Neural progenitor cell (in vitro differentiated cells): Measurements from ENCODE around the gene GBP6. TPM values are rescaled to one million over a fixed set of nuclear protein-coding genes. Genes with fewer than 3 reads are reported as not detected.

ENCODE experiments used
- DNase-seq: peaks from one replicate; pipeline ENCODE4 v3.0.0-alpha.2; 2016; ENCODE audit warnings: low spot score
- H2AFZ ChIP-seq: fragments of 200-600 bp; sonication (generic); replicated peaks from 2 replicates; pipeline ENCODE4 v1.6.1; 2016; ENCODE audit warnings: antibody characterized with exemption
- H3F3A ChIP-seq: fragments of 200-600 bp; sonication (generic); 2 replicates; pipeline ENCODE4 v1.6.1; 2016; ENCODE audit warnings: antibody characterized with exemption, low read depth
- H3K27ac ChIP-seq: fragments of 200-600 bp; sonication (generic); 2 replicates; pipeline ENCODE4 v1.5.1; 2016; ENCODE audit warnings: mild to moderate bottlenecking
- H3K27me3 ChIP-seq: fragments of 200-600 bp; sonication (generic); 2 replicates; pipeline ENCODE4 v1.6.1; 2016; ENCODE audit warnings: mild to moderate bottlenecking, moderate library complexity
- H3K36me3 ChIP-seq: fragments of 200-600 bp; sonication (generic); 2 replicates; pipeline ENCODE4 v1.5.1; 2016
- H3K4me1 ChIP-seq: fragments of 200-600 bp; sonication (generic); 2 replicates; pipeline ENCODE4 v1.6.1; 2016; ENCODE audit warnings: mixed run types
- H3K4me2 ChIP-seq: fragments of 200-600 bp; sonication (generic); 2 replicates; pipeline ENCODE4 v1.6.1; 2016
- H3K4me3 ChIP-seq: fragments of 200-600 bp; sonication (generic); 2 replicates; pipeline ENCODE4 v1.5.1; 2016
- H3K79me2 ChIP-seq: fragments of 200-600 bp; sonication (generic); 2 replicates; pipeline ENCODE4 v1.6.1; 2016; ENCODE audit warnings: low read depth
- H3K9ac ChIP-seq: fragments of 200-600 bp; sonication (generic); 2 replicates; pipeline ENCODE4 v1.6.1; 2016
- H3K9me3 ChIP-seq: fragments of 200-600 bp; sonication (generic); 2 replicates; pipeline ENCODE4 v1.5.1; 2016; ENCODE audit warnings: low read depth
- H4K20me1 ChIP-seq: fragments of 200-600 bp; sonication (generic); 2 replicates; pipeline ENCODE4 v1.6.1; 2016; ENCODE audit warnings: low read depth
- H3K27ac Mint-ChIP-seq: 3 replicates; pipeline ENCODE4 v1.8.0; 2021; ENCODE audit warnings: mixed read lengths
- H3K27me3 Mint-ChIP-seq: 2 replicates; pipeline ENCODE4 v1.8.0; 2022; ENCODE audit warnings: low read depth, mild to moderate bottlenecking, inconsistent platforms, moderate library complexity, mixed read lengths; ENCODE audit not compliant: insufficient read depth
- H3K36me3 Mint-ChIP-seq: 3 replicates; pipeline ENCODE4 v1.8.0; 2021; ENCODE audit warnings: mixed read lengths
- H3K4me1 Mint-ChIP-seq: 3 replicates; pipeline ENCODE4 v1.8.0; 2021; ENCODE audit warnings: mixed read lengths
- H3K4me3 Mint-ChIP-seq: 3 replicates; pipeline ENCODE4 v1.8.0; 2021; ENCODE audit warnings: mild to moderate bottlenecking, moderate library complexity, mixed read lengths
- H3K9me3 Mint-ChIP-seq: 3 replicates; pipeline ENCODE4 v1.8.0; 2020; ENCODE audit warnings: mixed read lengths
- EZH2 ChIP-seq: fragments of 200-600 bp; sonication (generic); IDR thresholded peaks from 2 replicates; pipeline ENCODE4 v1.6.1; 2017; ENCODE audit warnings: antibody characterized with exemption, mild to moderate bottlenecking, moderate library complexity
- EZH2phosphoT487 ChIP-seq: fragments of 200-600 bp; sonication (generic); IDR thresholded peaks from 2 replicates; pipeline ENCODE4 v1.6.1; 2017; ENCODE audit warnings: antibody characterized with exemption
- total RNA-seq: library from RNA; depleted of rRNA; stranded (reverse); fragments of >200 nt; gene quantifications from 2 replicates; pipeline ENCODE4 v1.2.3, GENCODE V29; 2015; ENCODE audit warnings: low replicate concordance
- TF ChIP-seq, protein P1 (sequence below): fragments of 200-600 bp; sonication (generic); IDR thresholded peaks from 2 replicates; pipeline ENCODE4 v1.5.1; 2017; ENCODE audit warnings: antibody characterized with exemption, mild to moderate bottlenecking

The GBP6 gene
- total RNA-seq, 1 donor from 2014 or later, result not detected

- no peaks in the 10 kb centered on the region for H3K9me3 Mint-ChIP-seq
- no peaks in the 10 kb centered on the region for H3K27me3 Mint-ChIP-seq
Measured at GRCh38 chr1:89352421-89352820, 11.4 kb upstream of the GBP6 start.

GRCh38 chr1:89354205-89354604 lies 9.7 kb upstream of the GBP6 start:
- Histone ChIP-seq H3K27ac (no peak overlapping the region), H4K20me1 (no peaks in the 10 kb centered on the region), H3K4me2 (no peak overlapping the region), H2AFZ (no peak overlapping the region), H3K9ac (no peak overlapping the region), H3K36me3 (no peaks in the 10 kb centered on the region), H3K27me3 (no peaks in the 10 kb centered on the region), H3K9me3 (no peaks in the 10 kb centered on the region), H3K79me2 (no peaks in the 10 kb centered on the region), H3K4me3 (no peak overlapping the region), H3K4me1 (peaks cover 9% of the 10 kb centered on the region), H3F3A (no peaks in the 10 kb centered on the region)
- Mint-ChIP-seq H3K36me3 (no peaks in the 10 kb centered on the region), H3K27ac (no peak overlapping the region), H3K4me3 (no peak overlapping the region), H3K9me3 (no peaks in the 10 kb centered on the region), H3K4me1 (no peaks in the 10 kb centered on the region), H3K27me3 (peaks cover 2% of the 10 kb centered on the region)
- TF ChIP-seq EZH2phosphoT487, result no peak
- TF ChIP-seq, protein P1, sequence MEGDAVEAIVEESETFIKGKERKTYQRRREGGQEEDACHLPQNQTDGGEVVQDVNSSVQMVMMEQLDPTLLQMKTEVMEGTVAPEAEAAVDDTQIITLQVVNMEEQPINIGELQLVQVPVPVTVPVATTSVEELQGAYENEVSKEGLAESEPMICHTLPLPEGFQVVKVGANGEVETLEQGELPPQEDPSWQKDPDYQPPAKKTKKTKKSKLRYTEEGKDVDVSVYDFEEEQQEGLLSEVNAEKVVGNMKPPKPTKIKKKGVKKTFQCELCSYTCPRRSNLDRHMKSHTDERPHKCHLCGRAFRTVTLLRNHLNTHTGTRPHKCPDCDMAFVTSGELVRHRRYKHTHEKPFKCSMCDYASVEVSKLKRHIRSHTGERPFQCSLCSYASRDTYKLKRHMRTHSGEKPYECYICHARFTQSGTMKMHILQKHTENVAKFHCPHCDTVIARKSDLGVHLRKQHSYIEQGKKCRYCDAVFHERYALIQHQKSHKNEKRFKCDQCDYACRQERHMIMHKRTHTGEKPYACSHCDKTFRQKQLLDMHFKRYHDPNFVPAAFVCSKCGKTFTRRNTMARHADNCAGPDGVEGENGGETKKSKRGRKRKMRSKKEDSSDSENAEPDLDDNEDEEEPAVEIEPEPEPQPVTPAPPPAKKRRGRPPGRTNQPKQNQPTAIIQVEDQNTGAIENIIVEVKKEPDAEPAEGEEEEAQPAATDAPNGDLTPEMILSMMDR, result no peak
- TF ChIP-seq EZH2, result no peak
- DNase-seq, result no peak

More at GRCh38 chr1:89352421-89352820, 11.4 kb upstream of the GBP6 start:
- Histone ChIP-seq H3K9ac (no peak overlapping the region), H3K27ac (no peak overlapping the region), H3F3A (no peaks in the 10 kb centered on the region), H4K20me1 (no peaks in the 10 kb centered on the region), H3K9me3 (no peaks in the 10 kb centered on the region), H3K4me3 (no peak overlapping the region), H2AFZ (no peak overlapping the region), H3K4me1 (peaks cover 9% of the 10 kb centered on the region), H3K27me3 (no peaks in the 10 kb centered on the region), H3K36me3 (no peaks in the 10 kb centered on the region), H3K79me2 (no peaks in the 10 kb centered on the region), H3K4me2 (no peak overlapping the region)
- no peaks in the 10 kb centered on the region for H3K36me3 Mint-ChIP-seq
- H3K4me3 Mint-ChIP-seq, result no peak overlapping the region
- TF ChIP-seq, protein P1, result no peak
- TF ChIP-seq EZH2phosphoT487 (no peak), EZH2 (no peak)
- H3K27ac Mint-ChIP-seq, result no peak overlapping the region
- DNase-seq, result no peak
- H3K4me1 Mint-ChIP-seq, result no peaks in the 10 kb centered on the region

DNA sequence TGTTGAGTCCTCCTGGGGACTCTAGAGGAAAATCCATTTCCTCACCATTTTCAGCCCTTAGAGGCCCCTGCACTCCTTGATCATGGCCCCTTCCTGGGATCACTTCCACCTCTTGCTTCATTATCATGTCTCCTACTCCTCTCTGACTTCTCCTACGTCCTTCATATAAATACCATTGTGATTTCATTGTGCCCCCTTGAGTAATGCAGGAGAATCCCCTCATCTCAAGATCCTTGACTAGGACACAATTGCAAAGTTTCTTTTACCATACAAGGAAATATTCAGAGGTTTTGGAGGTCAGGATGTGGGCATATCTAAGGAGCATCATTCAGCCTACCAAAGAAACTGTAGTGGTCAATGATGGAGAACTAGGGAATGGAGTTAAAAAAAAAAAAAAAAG lies 8.8 kb upstream of the GBP6 start:
- H3K4me2 ChIP-seq, result no peak overlapping the region
- Mint-ChIP-seq H3K27me3 (peaks cover 2% of the 10 kb centered on the region), H3K27ac (no peak overlapping the region), H3K4me1 (no peaks in the 10 kb centered on the region), H3K4me3 (no peak overlapping the region), H3K36me3 (no peaks in the 10 kb centered on the region), H3K9me3 (no peaks in the 10 kb centered on the region)
- no peak overlapping the region for H3K27ac ChIP-seq
- H2AFZ ChIP-seq, result no peak overlapping the region
- DNase-seq, result no peak
- no peaks in the 10 kb centered on the region for H3F3A ChIP-seq
- H3K4me1 ChIP-seq, result peaks cover 6% of the 10 kb centered on the region
- no peaks in the 10 kb centered on the region for H3K36me3 ChIP-seq
- H3K9me3 ChIP-seq, result no peaks in the 10 kb centered on the region
- no peaks in the 10 kb centered on the region for H3K27me3 ChIP-seq
- no peak overlapping the region for H3K9ac ChIP-seq
- TF ChIP-seq EZH2phosphoT487 (no peak), EZH2 (no peak)
- TF ChIP-seq, protein P1, result no peak
- no peak overlapping the region for H3K4me3 ChIP-seq
- H4K20me1 ChIP-seq, result no peaks in the 10 kb centered on the region
- no peaks in the 10 kb centered on the region for H3K79me2 ChIP-seq
